Right lobe of liver (tissue), 6 donors: ENCODE data around the gene AMZ2. TPM values are rescaled to one million over a fixed set of nuclear protein-coding genes. Genes with fewer than 3 reads are reported as not detected.
A peak's percentile ranks its signal among the peaks of the same experiment; 100 is the strongest.
"Not testable (repeated sequence)": the region's sequence is repeated elsewhere in the genome, so short reads cannot be mapped to it uniquely, and the experiment has no call there.

ENCODE experiments used
- ATAC-seq, 4 donors: fragments of 200-7000 bp; cut with Tn5 transposase; one replicate each; pipeline ENCODE4 v1.9.1; 2020; ENCODE audit warnings: mild to moderate bottlenecking in 4 of 4, moderate library complexity in 4 of 4
- DNase-seq, 3 donors: peaks; one replicate each; pipeline ENCODE4 v3.0.0-alpha.2; 2020
- H3K27ac ChIP-seq, 3 donors: fragments of 200-600 bp; one replicate each; pipeline ENCODE4 v1.8.0; 2022
- H3K27me3 ChIP-seq, 2 donors: fragments of 200-600 bp; one replicate each; pipeline ENCODE4 v1.8.0; 2022
- H3K36me3 ChIP-seq, 4 donors: fragments of 200-600 bp; sonication (generic) in 1 of 4; one replicate each; pipeline versions ENCODE4 v1.5.1 to v1.8.0; 2017 to 2022; ENCODE audit warnings: control low read depth in 1 of 4
- H3K4me1 ChIP-seq, 4 donors: fragments of 200-600 bp; sonication (generic) in 1 of 4; one replicate each; pipeline versions ENCODE4 v1.5.1 to v1.8.0; 2017 to 2022; ENCODE audit warnings: control low read depth in 1 of 4
- H3K4me3 ChIP-seq, 3 donors: fragments of 200-600 bp; one replicate each; pipeline ENCODE4 v1.8.0; 2022
- H3K9me3 ChIP-seq, 4 donors: fragments of 200-600 bp; sonication (generic) in 1 of 4; one replicate each; pipeline versions ENCODE4 v1.5.1 to v1.8.0; 2017 to 2022; ENCODE audit warnings: control low read depth in 1 of 4
- POLR2A ChIP-seq: fragments of 450-650 bp; IDR thresholded peaks from one replicate; pipeline ENCODE4 v1.6.1; 2017; ENCODE audit warnings: antibody characterized with exemption, mild to moderate bottlenecking
- WGBS: methylation state at CpG from one replicate; pipeline ENCODE4 v1.1.6; 2018; ENCODE audit warnings: low coverage, low lambda C conversion rate; ENCODE audit not compliant: insufficient coverage; ENCODE audit errors: missing lambda C conversion rate; 5-methylcytosine and 5-hydroxymethylcytosine counted together
- intact Hi-C, 2 donors: fragments of 100-400 bp; cut with DNase I; formaldehyde crosslinking; loops; one replicate each; pipeline versions ENCODE4 v1.11.2 to v1.14.1; 2022
- total RNA-seq, 6 experiments: library from RNA; depleted of rRNA in 2 of 6; stranded (reverse); fragments of >200 nt in 2 of 6; fragmentation: NEBNext Ultra II Directional in 3 of 6; extraction: Animal tissue kit (Norgen Biotek cat#: 25700) in 3 of 6; gene quantifications; one replicate each; pipeline versions ENCODE4 v1.1.0 to v1.2.4, GENCODE V29; 2016 to 2023
- TF ChIP-seq, protein P1 (sequence below), 4 donors: fragments of 200-600 bp in 3 of 4; fragments of 450-650 bp in 1 of 4; IDR thresholded peaks; one replicate each; pipeline versions ENCODE4 v1.5.1 to v1.8.0; 2016 to 2022; ENCODE audit warnings: antibody characterized with exemption in 4 of 4, mild to moderate bottlenecking in 2 of 4
- donor health status: DM: no; HTN: yes; CAD: no.
- donor health status: DM: no; HTN: no; CAD: no.
- donor health status: DM: no; HTN: no; CAD: no.
- donor health status: DM: no; HTN: yes; CAD: no.
- donor health status: DM: no; HTN: yes; CAD: no.

Gene AMZ2
- total RNA-seq, 6 experiments from 2014 or later, result 15.3 to 31.2 (median 18.2) TPM

DNA sequence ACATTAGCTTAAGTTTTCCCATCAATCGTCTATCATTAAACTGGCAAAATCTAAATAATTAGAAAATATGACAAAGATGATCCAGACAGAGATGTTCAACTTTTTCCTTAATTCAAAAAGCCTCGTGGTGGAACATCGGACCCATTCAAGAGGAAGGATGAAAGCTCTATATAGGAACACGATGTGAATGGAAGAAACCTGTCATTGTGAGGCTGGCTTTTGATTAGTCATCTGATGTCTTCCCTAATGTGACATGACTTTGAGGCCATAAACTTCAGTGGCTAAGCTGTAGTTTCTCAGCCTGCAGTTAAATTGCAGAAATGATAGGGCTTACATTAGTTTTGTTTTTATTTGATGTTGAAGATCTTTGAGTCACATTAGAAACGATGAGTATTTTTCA, 1.0 kb downstream of the AMZ2 start:
- Histone ChIP-seq H3K4me3 (peak overlapping the region in 1 of 3 donors; percentile 85), H3K27me3 (no peaks in the 10 kb centered on the region), H3K27ac (peak overlapping the region in 2 of 3 donors; percentile 5 to 98), H3K36me3 (peaks cover 0 to 8% (median 0%) of the 10 kb centered on the region in 4 donors), H3K9me3 (no peaks in the 10 kb centered on the region), H3K4me1 (peaks cover 0 to 7% (median 0%) of the 10 kb centered on the region in 4 donors)
- TF ChIP-seq, protein P1, sequence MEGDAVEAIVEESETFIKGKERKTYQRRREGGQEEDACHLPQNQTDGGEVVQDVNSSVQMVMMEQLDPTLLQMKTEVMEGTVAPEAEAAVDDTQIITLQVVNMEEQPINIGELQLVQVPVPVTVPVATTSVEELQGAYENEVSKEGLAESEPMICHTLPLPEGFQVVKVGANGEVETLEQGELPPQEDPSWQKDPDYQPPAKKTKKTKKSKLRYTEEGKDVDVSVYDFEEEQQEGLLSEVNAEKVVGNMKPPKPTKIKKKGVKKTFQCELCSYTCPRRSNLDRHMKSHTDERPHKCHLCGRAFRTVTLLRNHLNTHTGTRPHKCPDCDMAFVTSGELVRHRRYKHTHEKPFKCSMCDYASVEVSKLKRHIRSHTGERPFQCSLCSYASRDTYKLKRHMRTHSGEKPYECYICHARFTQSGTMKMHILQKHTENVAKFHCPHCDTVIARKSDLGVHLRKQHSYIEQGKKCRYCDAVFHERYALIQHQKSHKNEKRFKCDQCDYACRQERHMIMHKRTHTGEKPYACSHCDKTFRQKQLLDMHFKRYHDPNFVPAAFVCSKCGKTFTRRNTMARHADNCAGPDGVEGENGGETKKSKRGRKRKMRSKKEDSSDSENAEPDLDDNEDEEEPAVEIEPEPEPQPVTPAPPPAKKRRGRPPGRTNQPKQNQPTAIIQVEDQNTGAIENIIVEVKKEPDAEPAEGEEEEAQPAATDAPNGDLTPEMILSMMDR (IDR thresholded peaks at IDR 0.05), result no peak
- TF ChIP-seq POLR2A, result no peak
- ATAC-seq (no peak), DNase-seq (no peak)
- 75% methylated on average over 5 of the region's 5 CpGs for WGBS
- intact Hi-C loops, result no loop called here

DNA sequence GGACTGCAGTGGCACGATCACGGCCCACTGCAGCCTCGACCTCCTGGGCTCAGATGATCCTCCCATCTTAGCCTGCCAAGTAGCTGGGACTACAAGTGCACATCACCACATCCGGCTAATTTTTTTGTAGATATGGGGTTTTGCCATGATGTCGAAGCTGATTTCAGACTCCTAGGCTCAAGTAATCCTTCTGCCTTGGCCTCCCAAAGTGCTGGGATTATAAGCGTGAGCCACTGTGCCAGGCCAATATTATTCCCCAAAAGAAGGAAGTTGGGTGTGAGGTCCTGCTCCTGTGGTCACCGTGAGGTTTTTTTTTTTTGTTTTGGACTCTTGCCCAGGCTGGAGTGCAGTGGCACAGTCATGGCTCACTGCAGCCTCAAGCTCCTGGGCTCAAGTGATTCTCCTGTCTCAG, 1.5 kb downstream of the AMZ2 start:
- Histone ChIP-seq H3K36me3 (peaks cover 0 to 8% (median 0%) of the 10 kb centered on the region in 4 donors), H3K9me3 (no peaks in the 10 kb centered on the region), H3K27ac (peak overlapping the region in 2 of 3 donors; percentile 5 to 98), H3K27me3 (no peaks in the 10 kb centered on the region), H3K4me1 (peaks cover 0 to 7% (median 0%) of the 10 kb centered on the region in 4 donors), H3K4me3 (no peak overlapping the region)
- intact Hi-C loops, result no loop called here
- no peak for DNase-seq
- no peak for ATAC-seq
- TF ChIP-seq, protein P1 (IDR thresholded peaks at IDR 0.05), result no peak
- TF ChIP-seq POLR2A, result no peak
- WGBS, result 50% methylated on average over 6 of the region's 7 CpGs

DNA sequence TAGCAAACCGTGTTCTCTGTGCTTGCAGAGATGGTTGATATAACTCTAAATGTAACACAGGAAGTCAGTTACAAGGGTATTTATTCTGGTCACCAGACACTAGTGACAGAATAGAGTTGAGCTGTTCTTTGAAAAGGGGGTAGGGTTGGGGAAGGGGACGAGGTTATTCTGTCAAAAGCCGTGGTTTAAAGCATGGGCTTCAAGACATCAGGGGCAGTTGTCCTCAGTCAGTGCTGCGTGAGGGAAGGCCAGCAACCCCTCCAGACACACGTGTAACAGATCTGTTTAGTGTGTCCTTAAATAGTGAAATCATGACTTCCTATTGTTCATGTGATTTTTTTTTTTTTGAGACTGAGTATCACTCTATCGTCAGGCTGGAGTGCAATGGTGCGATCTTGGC, 5.6 kb downstream of the AMZ2 start:
- H3K27me3 ChIP-seq, H3K9me3 ChIP-seq, DNase-seq, ATAC-seq, H3K4me3 ChIP-seq, H3K27ac ChIP-seq, H3K36me3 ChIP-seq, intact Hi-C loops: not testable (repeated sequence)
- 71% methylated on average over 7 of the region's 7 CpGs for WGBS
- peaks cover 0 to 26% (median 11%) of the 10 kb centered on the region in 4 donors for H3K4me1 ChIP-seq

DNA sequence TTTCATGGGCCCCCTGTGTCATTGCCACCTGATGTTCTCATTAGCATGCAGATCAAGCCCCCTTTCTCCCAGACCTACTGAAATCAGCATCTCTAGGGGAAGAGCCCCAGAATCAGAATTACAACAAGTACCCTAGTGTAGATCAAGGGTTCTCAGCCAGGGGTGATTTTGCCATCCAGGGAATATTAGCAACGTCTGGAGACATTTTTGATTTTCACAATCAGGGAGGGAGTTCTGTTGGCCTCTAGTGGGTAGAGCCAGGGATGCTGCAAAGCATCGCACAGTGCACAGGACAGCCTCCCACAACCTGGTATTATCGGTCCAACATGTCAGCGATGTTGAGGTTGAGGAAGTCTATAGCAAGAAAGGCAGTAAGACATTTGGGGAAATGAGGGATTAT, 7.3 kb downstream of the AMZ2 start:
- 47% methylated on average over 4 of the region's 4 CpGs for WGBS
- Histone ChIP-seq H3K27me3 (no peaks in the 10 kb centered on the region), H3K4me3 (no peak overlapping the region), H3K4me1 (peaks cover 0 to 35% (median 10%) of the 10 kb centered on the region in 4 donors), H3K36me3 (peaks cover 0 to 8% (median 0%) of the 10 kb centered on the region in 4 donors), H3K27ac (peak overlapping the region in 1 of 3 donors; percentile 27), H3K9me3 (no peaks in the 10 kb centered on the region)
- intact Hi-C loops, result no loop called here
- TF ChIP-seq, protein P1 (IDR thresholded peaks at IDR 0.05), result no peak
- TF ChIP-seq POLR2A, result no peak
- no peak for ATAC-seq
- DNase-seq, result no peak

DNA sequence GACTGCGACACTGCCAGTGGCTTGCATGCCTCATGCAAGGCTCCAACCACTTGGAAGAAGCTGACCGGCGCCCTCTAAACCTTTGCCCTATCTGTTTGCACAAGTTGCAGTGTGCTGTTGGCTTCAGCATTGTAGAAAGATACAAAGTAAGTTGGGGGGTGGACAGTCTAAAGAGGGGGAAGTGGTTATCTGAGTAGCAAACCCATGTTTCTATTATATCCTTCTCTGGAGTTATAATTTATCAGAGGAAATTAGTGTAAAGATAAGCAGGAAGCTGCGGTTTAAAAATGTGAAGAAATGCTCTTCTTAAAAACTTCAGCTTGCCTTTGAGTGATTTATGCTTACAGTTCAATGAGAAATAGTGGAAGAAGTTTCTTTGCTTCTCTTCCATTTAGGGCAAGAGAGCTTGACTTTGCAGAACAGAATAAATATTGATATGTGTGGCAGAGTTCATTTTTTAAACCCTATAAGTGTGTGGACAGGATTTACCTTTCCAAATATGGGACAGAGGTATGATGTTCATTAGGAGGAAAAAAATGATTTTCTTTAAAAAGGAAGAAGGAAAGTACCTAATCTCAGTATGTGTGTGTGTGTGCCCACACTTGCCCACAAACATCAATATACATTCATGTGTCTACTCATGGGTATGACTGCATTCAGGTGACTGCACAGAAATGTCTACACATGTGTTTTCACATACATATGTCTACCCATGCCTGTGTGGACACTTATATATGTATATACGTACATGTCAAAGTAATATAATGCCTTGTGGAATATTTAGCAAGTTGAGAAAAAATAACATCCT, 8.1 kb downstream of the AMZ2 start:
- intact Hi-C loops, result no loop called here
- ATAC-seq, result peak; percentile 64 to 79 (median 72)
- Histone ChIP-seq H3K4me1 (peaks cover 0 to 37% (median 10%) of the 10 kb centered on the region in 4 donors), H3K9me3 (no peaks in the 10 kb centered on the region), H3K4me3 (no peak overlapping the region), H3K27me3 (no peaks in the 10 kb centered on the region), H3K27ac (peak overlapping the region in 2 of 3 donors; percentile 27 to 33), H3K36me3 (peaks cover 0 to 5% (median 0%) of the 10 kb centered on the region in 4 donors)
- DNase-seq, result peak; percentile 44 to 80 (median 76)
- no peak for TF ChIP-seq POLR2A
- TF ChIP-seq, protein P1 (IDR thresholded peaks at IDR 0.05), result no peak
- WGBS, result 18% methylated on average over 5 of the region's 5 CpGs

DNA sequence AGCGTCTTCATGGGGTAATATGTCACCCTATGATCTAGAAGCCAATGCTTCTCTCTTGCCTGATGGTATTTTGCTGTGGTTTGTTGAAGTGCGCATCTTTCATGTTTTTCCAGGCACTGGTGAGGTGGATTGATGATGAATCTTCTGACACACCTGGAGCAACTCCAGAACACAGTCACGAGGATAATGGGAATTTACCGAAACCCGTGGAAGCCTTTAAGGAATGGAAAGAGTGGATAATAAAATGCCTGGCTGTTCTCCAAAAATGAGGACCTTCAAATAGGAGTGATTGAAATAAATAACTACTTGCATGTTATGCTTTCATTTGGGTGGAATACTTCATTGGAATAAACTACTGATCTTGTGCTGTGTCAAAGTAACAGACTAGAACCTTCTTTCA, 8.9 kb downstream of the AMZ2 start:
- peaks cover 0 to 37% (median 10%) of the 10 kb centered on the region in 4 donors for H3K4me1 ChIP-seq
- intact Hi-C loops, H3K9me3 ChIP-seq, H3K4me3 ChIP-seq, DNase-seq, H3K27me3 ChIP-seq, ATAC-seq, H3K36me3 ChIP-seq, H3K27ac ChIP-seq: not testable (repeated sequence)
- 87% methylated on average over 5 of the region's 5 CpGs for WGBS
